ENCODE data around the gene CGN. TPM values are rescaled to one million over a fixed set of nuclear protein-coding genes. Genes with fewer than 3 reads are reported as not detected.

CGN gene
- total and polyA plus RNA-seq, 2 of the 13 experiments (the other 11 are each of a cell fraction or from before 2014, with no cell fraction given) = 0.75 to 0.81 TPM

GRCh38 chr1:151584278-151584677, 73.1 kb downstream of the CGN start:
- H2AFZ ChIP-seq (ENCODE audit: low read length) = no peak overlapping the region
- H3K9me3 ChIP-seq (ENCODE audit: low read length) = no peaks in the 10 kb centered on the region
- H3K4me2 ChIP-seq (ENCODE audit: low read depth, low read length) = no peak overlapping the region
- ATAC-seq (no peak), DNase-seq (ENCODE audit: low spot score) (no peak), FAIRE-seq (no peak)
- H3K4me1 ChIP-seq (ENCODE audit: insufficient read depth, low read length) = peaks cover 15% of the 10 kb centered on the region
- H3K27ac ChIP-seq (ENCODE audit: extremely low read length, insufficient read depth, low read length) = no peak overlapping the region
- in situ Hi-C loops (cut with HindIII; ENCODE audit: extremely low pct_ligation_motif_present, low pct_unique_long_range_greater_than_20kb) = no loop called here
- POLR2A ChIA-PET = interaction anchor here (1.7 kb wide), 1 partner anchor 45 kb away, joined by 3 read pairs; no protein-coding TSS in a partner anchor
- peaks cover 5 to 12% of the 10 kb centered on the region in 2 experiments; a peak in 4 of 5 replicates for H3K36me3 ChIP-seq (replicated peaks in 1 of 2; ENCODE audit: control insufficient read depth in 1 of 2, insufficient read depth in 2 of 2, low read length in 2 of 2)
- CTCF ChIA-PET (ENCODE audit: low intra/inter-chr PET ratio, low total read pairs) = no interaction called here
- no peak overlapping the region for H3K4me3 ChIP-seq (replicated peaks in 1 of 3; ENCODE audit: insufficient read depth in 1 of 3, low read depth in 2 of 3, low read length in 3 of 3)
- H3K9ac ChIP-seq (ENCODE audit: insufficient read depth, low read depth, low read length) = no peak overlapping the region
- no peaks in the 10 kb centered on the region for H3K27me3 ChIP-seq (ENCODE audit: control insufficient read depth in 1 of 2, insufficient read depth in 2 of 2, low read length in 2 of 2)
- no TSS peak for BruUV-seq (replicated peaks)
- 79% methylated on average over 6 of the region's 6 CpGs for WGBS (ENCODE audit: low lambda C conversion rate)
- H4K20me1 ChIP-seq (ENCODE audit: insufficient read depth, low read length) = no peaks in the 10 kb centered on the region
- H3K79me2 ChIP-seq (ENCODE audit: insufficient read depth, low read length) = no peaks in the 10 kb centered on the region
- intact Hi-C loops (cut with micrococcal nuclease; ENCODE audit: unreplicated experiment) = no loop called here
- TF ChIP-seq MED1 (CRISPR knock-in tag; IDR thresholded peaks at IDR 0.05) = no peak
- TF ChIP-seq NFE2 (CRISPR knock-in tag; IDR thresholded peaks at IDR 0.05) = no peak
- no peak for TF ChIP-seq CREB3 (CRISPR knock-in tag; IDR thresholded peaks at IDR 0.05)
- TF ChIP-seq ZNF678 (CRISPR knock-in tag; IDR thresholded peaks at IDR 0.05) = no peak
- no peak for TF ChIP-seq KAT2B (IDR thresholded peaks at IDR 0.05; ENCODE audit: borderline replicate concordance, low read depth, low read length)
- TF ChIP-seq ZMAT3 (CRISPR knock-in tag; conservative IDR thresholded peaks at IDR 0.05) = no peak
- TF ChIP-seq IRX3 (CRISPR knock-in tag; IDR thresholded peaks at IDR 0.05; ENCODE audit: borderline replicate concordance, low read depth) = no peak
- TF ChIP-seq ZNF562 (CRISPR knock-in tag; IDR thresholded peaks at IDR 0.05; ENCODE audit: borderline replicate concordance) = no peak
- no peak for TF ChIP-seq ZNF569 (CRISPR knock-in tag; IDR thresholded peaks at IDR 0.05; ENCODE audit: borderline replicate concordance)
- no peak for TF ChIP-seq ZNF282 (IDR thresholded peaks at IDR 0.05; ENCODE audit: partially characterized antibody)
- no peak for TF ChIP-seq RFXANK (CRISPR knock-in tag; IDR thresholded peaks at IDR 0.05)
- TF ChIP-seq MEIS1 (CRISPR knock-in tag; IDR thresholded peaks at IDR 0.05; ENCODE audit: borderline replicate concordance) = no peak
- no peak for TF ChIP-seq MED13 (CRISPR knock-in tag; IDR thresholded peaks at IDR 0.05)
- no peak for TF ChIP-seq ZNF232 (CRISPR knock-in tag; IDR thresholded peaks at IDR 0.05; ENCODE audit: borderline replicate concordance)
- no peak for TF ChIP-seq HDAC1 (CRISPR knock-in tag; IDR thresholded peaks at IDR 0.05)
